IPS-20b (cell line): Measurements from ENCODE around the gene PRKCD.

Experiments
- H3K27ac ChIP-seq: one replicate; pipeline ENCODE4 v1.5.1; 2013; ENCODE audit warnings: low read length
- H3K27me3 ChIP-seq: 2 replicates; pipeline ENCODE4 v1.6.1; 2013; ENCODE audit warnings: mild to moderate bottlenecking, low read length, inconsistent platforms; ENCODE audit not compliant: insufficient read depth
- H3K36me3 ChIP-seq: 2 replicates; pipeline ENCODE4 v1.6.1; 2013; ENCODE audit warnings: low read depth, mild to moderate bottlenecking, inconsistent platforms, low read length, moderate library complexity; ENCODE audit not compliant: insufficient read depth
- H3K4me1 ChIP-seq: 2 replicates; pipeline ENCODE4 v1.6.1; 2013; ENCODE audit warnings: mild to moderate bottlenecking, control low read depth, inconsistent platforms, low read length, moderate library complexity; ENCODE audit not compliant: insufficient read depth
- H3K4me3 ChIP-seq: 2 replicates; pipeline ENCODE4 v1.5.1; 2013; ENCODE audit warnings: mild to moderate bottlenecking, low read length, inconsistent platforms
- H3K9ac ChIP-seq: 2 replicates; pipeline ENCODE4 v1.6.1; 2013; ENCODE audit warnings: low read depth, mild to moderate bottlenecking, inconsistent platforms, low read length, moderate library complexity
- H3K9me3 ChIP-seq: 2 replicates; pipeline ENCODE4 v1.6.1; 2013; ENCODE audit warnings: mild to moderate bottlenecking, low read depth, low read length, inconsistent platforms; ENCODE audit not compliant: insufficient read depth

The PRKCD gene

DNA sequence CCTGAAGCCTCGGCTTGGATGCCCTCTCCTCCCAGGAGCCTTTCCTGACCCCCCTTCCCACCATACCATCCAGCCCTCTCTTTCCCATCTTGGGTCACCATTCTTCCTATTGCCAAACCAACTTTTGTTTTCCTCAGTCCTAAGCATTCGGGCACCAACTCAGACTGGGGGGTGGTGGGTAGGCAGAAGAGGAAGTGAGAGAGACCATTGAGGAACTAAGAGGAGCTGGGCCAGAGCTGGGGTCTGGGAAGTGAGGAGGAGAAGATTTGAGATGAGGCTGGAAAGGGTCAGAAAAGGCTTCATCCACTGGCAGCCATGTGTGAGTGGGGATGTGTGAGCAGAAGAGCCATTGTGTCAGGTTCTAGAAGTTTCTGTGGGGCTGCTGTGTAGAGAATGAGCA lies 57.1 kb downstream of the PRKCD start:
- no peak overlapping the region for H3K9ac ChIP-seq
- no peak overlapping the region for H3K27ac ChIP-seq
- H3K4me3 ChIP-seq: no peak overlapping the region
- H3K27me3 ChIP-seq: no peaks in the 10 kb centered on the region
- H3K9me3 ChIP-seq: no peaks in the 10 kb centered on the region
- no peaks in the 10 kb centered on the region for H3K4me1 ChIP-seq
- peaks cover 5% of the 10 kb centered on the region; the same call in 1 of the 2 replicates for H3K36me3 ChIP-seq

DNA sequence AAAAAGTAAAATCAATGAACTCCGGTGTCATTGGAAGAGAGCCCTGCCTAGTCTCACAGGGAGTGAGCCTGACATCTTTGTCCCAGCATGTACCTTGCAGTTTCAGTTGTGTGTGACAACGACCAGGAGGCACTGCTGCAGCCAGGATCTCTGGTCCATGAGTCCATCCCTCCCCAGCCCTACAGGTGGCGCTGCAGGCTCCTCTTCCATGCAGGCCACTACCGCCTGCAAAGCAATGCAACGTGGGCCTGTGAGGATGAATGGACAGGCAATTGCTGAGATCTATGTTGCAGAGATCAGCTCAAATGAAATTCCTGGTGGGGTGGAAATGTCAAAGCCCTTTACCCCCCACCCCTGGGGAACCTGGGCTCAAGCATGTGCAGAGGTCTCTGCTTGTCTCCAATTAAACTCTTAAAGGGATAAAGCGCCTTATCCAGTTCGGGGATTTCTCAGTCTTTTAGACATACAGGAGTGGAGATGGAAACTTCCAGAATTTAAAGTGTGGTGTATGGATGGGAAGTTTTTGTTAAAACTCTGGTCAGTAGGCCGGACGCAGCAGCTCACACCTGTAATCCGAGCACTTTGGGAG lies 59.0 kb downstream of the PRKCD start:
- no peak overlapping the region for H3K4me3 ChIP-seq
- no peak overlapping the region for H3K27ac ChIP-seq
- H3K36me3 ChIP-seq: peaks cover 24% of the 10 kb centered on the region
- no peak overlapping the region for H3K9ac ChIP-seq
- no peaks in the 10 kb centered on the region for H3K4me1 ChIP-seq
- no peaks in the 10 kb centered on the region for H3K9me3 ChIP-seq
- H3K27me3 ChIP-seq: no peaks in the 10 kb centered on the region

DNA sequence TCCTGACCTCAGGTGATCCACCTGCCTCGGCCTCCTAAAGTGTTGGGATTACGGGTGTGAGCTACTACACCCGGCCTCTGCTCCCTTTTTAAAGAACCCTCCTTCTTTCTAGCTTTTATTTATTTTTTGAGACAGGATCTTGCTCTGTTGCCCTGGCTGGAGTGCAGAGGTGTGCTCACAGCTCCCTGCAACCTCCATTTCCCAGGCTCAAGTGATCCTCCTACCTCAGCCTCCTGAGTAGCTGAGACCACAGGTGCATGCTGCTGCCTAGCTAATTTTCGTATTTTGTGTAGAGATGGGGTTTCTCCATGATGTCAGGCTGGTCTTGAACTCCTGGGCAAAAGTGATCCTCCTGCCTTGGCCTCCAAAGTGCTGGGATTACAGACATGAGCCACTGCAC lies 60.3 kb downstream of the PRKCD start:
- no peaks in the 10 kb centered on the region for H3K9me3 ChIP-seq
- peaks cover 37% of the 10 kb centered on the region for H3K36me3 ChIP-seq
- no peaks in the 10 kb centered on the region for H3K4me1 ChIP-seq
- no peak overlapping the region for H3K27ac ChIP-seq
- H3K4me3 ChIP-seq: no peak overlapping the region
- H3K27me3 ChIP-seq: no peaks in the 10 kb centered on the region
- no peak overlapping the region for H3K9ac ChIP-seq

DNA sequence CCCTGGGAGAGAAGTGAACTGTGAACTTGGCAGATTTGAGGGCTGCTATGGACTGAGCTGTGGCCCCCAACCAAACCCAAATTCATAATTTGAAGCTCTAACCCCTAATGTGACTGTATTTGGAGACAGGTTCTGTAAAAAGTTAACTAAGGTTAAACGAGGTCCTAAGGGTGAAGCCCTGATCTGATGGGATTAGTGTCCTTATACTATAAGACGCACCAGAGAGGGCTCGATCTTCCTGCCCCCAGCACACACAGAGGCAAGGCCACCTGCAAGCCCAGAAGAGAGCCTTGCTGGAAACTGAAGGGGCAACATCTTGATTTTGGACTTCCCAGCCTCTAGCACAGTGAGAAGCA lies 60.8 kb downstream of the PRKCD start:
- H3K4me1 ChIP-seq: no peaks in the 10 kb centered on the region
- no peak overlapping the region for H3K4me3 ChIP-seq
- no peaks in the 10 kb centered on the region for H3K27me3 ChIP-seq
- no peak overlapping the region for H3K27ac ChIP-seq
- no peaks in the 10 kb centered on the region for H3K9me3 ChIP-seq
- peaks cover 42% of the 10 kb centered on the region for H3K36me3 ChIP-seq
- H3K9ac ChIP-seq: no peak overlapping the region

DNA sequence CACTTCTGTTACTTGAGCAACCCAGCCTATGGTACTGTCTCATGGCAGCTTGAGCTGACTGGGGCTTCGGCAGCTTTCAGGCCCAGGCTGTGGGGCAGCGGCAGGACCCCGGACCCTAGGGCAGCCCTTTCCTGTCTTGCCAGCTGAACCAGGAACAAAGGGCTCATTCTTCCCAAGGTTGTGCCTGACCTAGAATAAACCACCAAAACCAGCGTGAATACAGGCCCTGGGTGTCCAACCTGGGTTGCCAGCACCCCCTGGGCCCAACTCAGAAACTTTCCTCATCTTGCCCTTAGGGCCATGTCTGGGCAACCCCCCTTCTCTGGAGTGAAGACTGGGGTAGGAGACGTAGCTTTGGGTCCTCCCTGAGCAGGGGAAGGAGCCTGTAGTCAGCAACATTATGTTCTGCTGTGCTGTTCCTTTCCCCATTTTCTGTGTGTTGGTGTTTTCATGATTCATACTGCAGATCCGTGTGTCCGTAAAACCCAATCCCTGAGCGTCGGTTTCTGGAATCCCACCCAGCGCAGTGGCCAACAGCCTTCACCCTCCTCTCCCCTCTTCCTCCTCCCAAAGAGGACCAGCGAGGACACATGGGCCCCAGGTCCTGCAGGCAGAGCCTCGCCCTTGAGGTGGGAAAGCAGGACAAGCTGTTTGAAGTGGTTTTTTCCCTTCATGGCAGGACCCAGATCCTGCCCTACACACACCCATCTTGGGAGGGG lies 61.3 kb downstream of the PRKCD start:
- H3K4me3 ChIP-seq: no peak overlapping the region
- peaks cover 47% of the 10 kb centered on the region for H3K36me3 ChIP-seq
- H3K27ac ChIP-seq: no peak overlapping the region
- no peak overlapping the region for H3K9ac ChIP-seq
- H3K4me1 ChIP-seq: no peaks in the 10 kb centered on the region
- H3K27me3 ChIP-seq: no peaks in the 10 kb centered on the region
- H3K9me3 ChIP-seq: no peaks in the 10 kb centered on the region

DNA sequence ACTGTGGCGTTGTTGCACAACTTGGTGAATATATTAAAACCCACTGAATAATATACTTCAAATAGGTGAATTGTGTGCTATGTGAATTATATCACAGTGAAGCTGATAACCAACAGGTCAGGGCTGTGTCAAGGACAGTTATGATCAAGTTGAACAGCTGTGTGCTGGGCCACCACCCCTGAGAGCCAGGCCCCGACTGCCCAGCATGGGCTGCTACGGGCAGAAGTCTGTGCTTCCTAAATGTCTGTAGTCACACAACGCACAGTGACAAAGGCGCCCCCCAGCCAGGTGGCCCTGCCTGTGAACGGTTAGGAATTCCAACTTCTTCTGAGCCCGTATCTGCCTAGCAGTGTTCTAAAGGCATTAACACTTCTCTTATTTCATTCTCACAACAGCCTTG lies 62.0 kb downstream of the PRKCD start:
- H3K27ac ChIP-seq: no peak overlapping the region
- H3K4me1 ChIP-seq: no peaks in the 10 kb centered on the region
- no peaks in the 10 kb centered on the region for H3K27me3 ChIP-seq
- peaks cover 54% of the 10 kb centered on the region for H3K36me3 ChIP-seq
- H3K9ac ChIP-seq: no peak overlapping the region
- H3K4me3 ChIP-seq: no peak overlapping the region
- no peaks in the 10 kb centered on the region for H3K9me3 ChIP-seq

DNA sequence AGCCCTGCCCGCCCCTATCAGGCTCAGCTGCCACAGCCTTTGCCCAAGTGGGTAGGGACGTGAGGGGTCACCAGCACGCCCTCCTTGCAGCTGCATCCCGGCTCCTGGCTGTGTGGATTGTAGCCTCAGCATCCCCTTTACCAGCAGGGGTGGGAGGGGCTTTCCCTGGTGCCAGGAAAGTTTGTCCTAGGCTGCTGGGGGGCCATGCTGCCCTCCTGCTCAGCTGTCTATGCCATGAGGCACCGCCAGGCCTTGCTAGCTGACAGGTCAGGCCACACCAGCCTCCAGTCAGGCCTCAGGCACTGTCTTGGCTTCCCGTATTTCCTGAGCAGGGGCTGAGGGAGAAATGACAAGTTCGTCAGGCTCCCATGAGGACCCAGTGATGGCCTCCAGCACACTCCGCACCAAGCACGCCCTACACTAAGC lies 62.5 kb downstream of the PRKCD start:
- Histone ChIP-seq H3K27ac (no peak overlapping the region), H3K36me3 (peaks cover 60% of the 10 kb centered on the region), H3K4me3 (no peak overlapping the region), H3K27me3 (no peaks in the 10 kb centered on the region), H3K4me1 (no peaks in the 10 kb centered on the region), H3K9ac (no peak overlapping the region), H3K9me3 (no peaks in the 10 kb centered on the region)

DNA sequence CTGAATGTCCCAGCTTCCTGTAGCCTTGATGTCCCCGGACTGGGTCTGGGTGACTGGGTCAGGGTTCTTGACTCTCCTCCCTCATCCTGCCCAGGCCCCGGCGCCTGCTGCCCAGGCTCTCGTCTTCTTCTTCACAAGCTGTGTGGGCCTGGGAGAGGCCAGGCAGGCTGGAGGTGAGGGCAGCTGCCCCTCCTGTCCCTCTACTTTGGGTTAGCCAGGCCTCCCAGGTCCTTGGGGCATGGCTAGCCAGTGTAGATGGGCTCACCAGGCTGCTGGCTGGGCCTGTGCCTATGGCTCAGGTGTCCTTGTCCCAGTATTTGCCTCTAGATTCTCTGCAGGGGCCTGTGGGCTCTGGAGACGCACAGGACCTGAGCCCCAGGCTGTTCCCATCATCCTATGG lies 63.0 kb downstream of the PRKCD start:
- Histone ChIP-seq H3K4me3 (no peak overlapping the region), H3K9ac (no peak overlapping the region), H3K27ac (no peak overlapping the region), H3K36me3 (peaks cover 64% of the 10 kb centered on the region), H3K4me1 (no peaks in the 10 kb centered on the region), H3K9me3 (no peaks in the 10 kb centered on the region), H3K27me3 (no peaks in the 10 kb centered on the region)

DNA sequence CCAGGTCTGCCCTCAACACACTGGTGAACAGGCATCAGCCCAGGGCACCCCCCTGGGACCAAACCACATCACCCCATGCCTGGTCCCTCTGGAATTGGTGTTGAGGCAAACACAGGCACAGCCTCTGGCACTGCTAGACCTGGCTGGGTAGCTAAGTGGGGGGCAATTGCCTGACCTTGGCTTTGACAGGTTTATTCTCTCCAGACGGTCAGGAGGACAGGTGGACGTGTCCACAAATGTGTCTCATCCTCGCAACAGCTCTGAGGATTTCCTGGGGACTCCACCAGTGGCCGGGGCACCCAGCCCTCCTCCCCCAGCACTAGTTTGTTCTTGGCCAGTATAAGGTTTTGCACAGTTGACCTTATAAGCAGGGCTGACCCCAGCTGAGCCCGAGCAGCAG lies 63.5 kb downstream of the PRKCD start:
- Histone ChIP-seq H3K9me3 (no peaks in the 10 kb centered on the region), H3K4me1 (no peaks in the 10 kb centered on the region), H3K36me3 (peaks cover 69% of the 10 kb centered on the region)

DNA sequence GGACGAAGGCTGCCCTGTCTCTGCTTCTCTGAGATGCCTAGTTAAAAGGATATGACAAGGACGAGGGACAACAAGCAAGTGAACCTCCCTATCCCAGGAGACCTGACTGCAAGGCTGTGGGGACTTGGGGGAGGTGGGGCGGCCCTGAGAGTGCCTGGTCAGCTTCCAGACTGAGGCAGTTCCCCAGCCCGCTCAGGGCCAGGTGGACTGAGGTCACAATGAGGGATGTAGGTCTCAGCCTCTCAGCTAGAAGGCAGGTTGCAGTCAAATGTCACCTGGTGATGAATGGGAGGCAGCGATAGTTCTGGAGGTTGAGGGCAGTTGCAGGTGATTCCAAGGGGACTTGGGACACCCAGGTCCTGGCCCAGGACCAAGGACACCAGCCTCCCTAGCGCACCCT lies 64.2 kb downstream of the PRKCD start:
- H3K27ac ChIP-seq: no peak overlapping the region

More for the DNA sequence above, 63.5 kb downstream of the PRKCD start:
- H3K4me3 ChIP-seq: no peak overlapping the region
- no peak overlapping the region for H3K9ac ChIP-seq
- H3K27me3 ChIP-seq: no peaks in the 10 kb centered on the region
- H3K27ac ChIP-seq: no peak overlapping the region

DNA sequence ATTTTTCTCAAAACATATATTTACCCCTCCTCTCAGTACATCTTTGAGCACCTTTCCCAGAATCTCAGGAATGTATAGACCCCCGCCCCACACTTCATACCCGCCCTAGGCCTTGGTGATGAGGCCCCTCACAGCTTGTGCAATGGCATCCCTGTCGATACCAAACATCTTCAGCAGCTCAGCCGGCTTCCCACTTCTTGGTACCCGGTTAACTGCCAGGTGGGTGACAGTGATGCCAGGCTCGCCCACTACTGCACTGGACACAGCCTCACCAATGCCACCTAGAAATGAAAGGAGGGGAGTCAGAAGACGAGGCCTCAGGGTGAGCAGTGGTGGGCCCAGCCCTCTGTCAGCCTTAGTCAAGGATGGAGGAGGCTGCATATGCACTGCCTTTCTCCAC lies 64.6 kb downstream of the PRKCD start:
- no peak overlapping the region for H3K9ac ChIP-seq
- H3K36me3 ChIP-seq: peaks cover 80% of the 10 kb centered on the region
- no peaks in the 10 kb centered on the region for H3K4me1 ChIP-seq
- no peaks in the 10 kb centered on the region for H3K9me3 ChIP-seq
- no peak overlapping the region for H3K4me3 ChIP-seq
- no peak overlapping the region for H3K27ac ChIP-seq
- no peaks in the 10 kb centered on the region for H3K27me3 ChIP-seq

More for the DNA sequence above, 64.2 kb downstream of the PRKCD start:
- Histone ChIP-seq H3K4me1 (no peaks in the 10 kb centered on the region), H3K9ac (no peak overlapping the region), H3K36me3 (peaks cover 76% of the 10 kb centered on the region), H3K4me3 (no peak overlapping the region), H3K9me3 (no peaks in the 10 kb centered on the region), H3K27me3 (no peaks in the 10 kb centered on the region)

DNA sequence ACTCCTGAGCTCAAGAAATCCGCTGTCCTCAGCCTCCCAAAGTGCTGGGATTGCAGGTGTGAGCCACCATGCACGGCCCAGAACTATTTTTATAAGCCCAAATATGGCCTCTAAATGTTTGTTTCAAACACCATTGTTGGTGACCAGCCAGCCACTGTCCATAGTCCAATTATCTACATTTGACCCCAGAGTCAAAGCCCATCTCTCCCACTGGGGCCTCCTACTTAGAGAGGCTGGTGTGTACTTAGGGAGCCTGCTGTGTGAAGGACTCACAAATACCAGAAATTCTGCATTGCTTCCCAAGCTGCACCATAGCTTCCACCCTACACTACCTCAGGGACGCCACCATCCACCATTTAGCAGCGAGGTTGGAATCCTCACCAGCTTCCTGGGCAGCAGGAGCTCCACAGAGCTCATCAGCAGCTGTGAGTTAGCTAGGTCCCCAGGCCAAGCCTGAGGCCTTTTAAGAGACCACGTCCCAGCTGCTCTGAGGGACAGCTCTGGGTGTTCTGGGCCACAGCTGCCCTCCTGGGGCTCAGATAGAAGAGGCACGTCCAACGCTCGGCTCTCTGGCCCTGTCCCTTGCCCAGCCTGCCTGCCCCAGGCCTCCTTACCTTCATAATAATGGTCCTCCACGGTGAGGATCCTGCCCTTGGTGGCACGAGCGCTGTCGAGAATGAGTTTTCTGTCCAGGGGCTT lies 65.3 kb downstream of the PRKCD start:
- Histone ChIP-seq H3K9me3 (no peaks in the 10 kb centered on the region), H3K27me3 (no peaks in the 10 kb centered on the region), H3K9ac (no peak overlapping the region), H3K36me3 (peaks cover 87% of the 10 kb centered on the region), H3K4me1 (no peaks in the 10 kb centered on the region), H3K4me3 (no peak overlapping the region), H3K27ac (no peak overlapping the region)
